GM12878 (cell line): Measurements from ENCODE around the gene GFI1. TPM values are rescaled to one million over a fixed set of nuclear protein-coding genes. Genes with fewer than 3 reads are reported as not detected.
"Not testable (repeated sequence)": the region's sequence is repeated elsewhere in the genome, so short reads cannot be mapped to it uniquely, and the experiment has no call there.

ENCODE experiments used
- ATAC-seq: fragments of 200-7000 bp; cut with Tn5 transposase; 3 replicates; pipeline ENCODE4 v1.9.1; 2020; ENCODE audit warnings: mild to moderate bottlenecking, moderate library complexity
- BruUV-seq: library from RNA; stranded (reverse); fragments of 400-500 nt; replicated peaks from 2 replicates; lab custom pipeline; 2021; lab: Mats Ljungman, UMichigan
- CTCF ChIA-PET: fragments of 300-600 bp; sonication (Branson Sonifier 250); formaldehyde crosslinking; extraction: SDS; loops from one replicate; lab custom pipeline; 2021; ENCODE audit warnings: inconsistent platforms; lab: Yijun Ruan, JAX
- POLR2A ChIA-PET: fragments of 350-600 bp; formaldehyde crosslinking; extraction: SDS; loops from one replicate; lab custom pipeline; 2021; ENCODE audit warnings: inconsistent platforms; lab: Charles Lee
- RAD21 ChIA-PET: fragments of 300-600 bp; sonication (Branson Sonifier 250); formaldehyde crosslinking; loops from one replicate; lab custom pipeline; 2023; ENCODE audit warnings: antibody characterized with exemption; ENCODE audit not compliant: unreplicated experiment; lab: Charles Lee
- SMC1A ChIA-PET: fragments of 300-600 bp; sonication (Branson Sonifier 250); formaldehyde crosslinking; loops from one replicate; lab custom pipeline; 2023; ENCODE audit not compliant: unreplicated experiment, uncharacterized antibody; lab: Charles Lee
- DNase-seq: peaks from one replicate; pipeline ENCODE4 v3.0.0-alpha.2; 2011; ENCODE audit warnings: low read depth, low spot score
- FAIRE-seq: peaks from 3 replicates; lab custom pipeline; 2011; peaks lifted over from hg19 to GRCh38; lab: Jason Lieb, UNC
- H2AFZ ChIP-seq: 2 replicates; pipeline ENCODE4 v1.6.0; 2011; ENCODE audit warnings: low read depth, low read length, control low read depth; ENCODE audit not compliant: control insufficient read depth
- H3K27ac ChIP-seq: 2 replicates; pipeline ENCODE4 v1.5.1; 2011; ENCODE audit warnings: control low read depth; ENCODE audit not compliant: control insufficient read depth, insufficient read depth
- H3K27me3 ChIP-seq, 2 experiments: replicated peaks in 1 of 2; 2 replicates each; pipeline versions ENCODE4 v1.6.0 to v1.6.1; 2011; ENCODE audit warnings: low read length in 1 of 2; ENCODE audit not compliant: control insufficient read depth in 2 of 2, insufficient read depth in 2 of 2
- H3K36me3 ChIP-seq, 2 experiments: 2 replicates each; pipeline ENCODE4 v1.5.1; 2011; ENCODE audit warnings: low read length in 1 of 2; ENCODE audit not compliant: control insufficient read depth in 2 of 2, insufficient read depth in 2 of 2
- H3K4me1 ChIP-seq: 2 replicates; pipeline ENCODE4 v1.6.1; 2011; ENCODE audit warnings: mild to moderate bottlenecking, low read length, moderate library complexity, mixed read lengths; ENCODE audit not compliant: control insufficient read depth, insufficient read depth
- H3K4me2 ChIP-seq: 2 replicates; pipeline ENCODE4 v1.6.0; 2011; ENCODE audit warnings: control low read depth; ENCODE audit not compliant: control insufficient read depth, insufficient read depth
- H3K4me3 ChIP-seq: fragments of 200-600 bp; sonication (generic); 2 replicates; pipeline ENCODE4 v1.5.1; 2016
- H3K79me2 ChIP-seq: 2 replicates; pipeline ENCODE4 v1.6.0; 2011; ENCODE audit warnings: low read length; ENCODE audit not compliant: control insufficient read depth, insufficient read depth
- H3K9ac ChIP-seq: 2 replicates; pipeline ENCODE4 v1.8.0; 2011; ENCODE audit warnings: low read length, control low read depth, mixed read lengths; ENCODE audit not compliant: control insufficient read depth, insufficient read depth
- H3K9me3 ChIP-seq: replicated peaks from 3 replicates; pipeline ENCODE4 v1.5.1; 2011; ENCODE audit warnings: mild to moderate bottlenecking, low read length; ENCODE audit not compliant: control insufficient read depth, insufficient read depth
- H4K20me1 ChIP-seq: 2 replicates; pipeline ENCODE4 v1.6.0; 2011; ENCODE audit not compliant: control insufficient read depth, insufficient read depth
- BRCA1 ChIP-seq: IDR thresholded peaks from 2 replicates; pipeline ENCODE4 v1.6.1; 2011; ENCODE audit warnings: low read depth, low read length, improper control_type of control experiment
- CREB1 ChIP-seq: IDR thresholded peaks from 2 replicates; pipeline ENCODE4 v1.6.1; 2012; ENCODE audit warnings: low read depth, mild to moderate bottlenecking, inconsistent platforms
- JUNB ChIP-seq: IDR thresholded peaks from 2 replicates; pipeline ENCODE4 v1.6.1; 2016; ENCODE audit warnings: antibody characterized with exemption, mild to moderate bottlenecking
- NFXL1 ChIP-seq: fragments of 450-650 bp; IDR thresholded peaks from 2 replicates; pipeline ENCODE4 v1.6.1; 2017; ENCODE audit warnings: antibody characterized with exemption, mild to moderate bottlenecking, borderline replicate concordance
- NR2C1 ChIP-seq: fragments of 450-650 bp; IDR thresholded peaks from 2 replicates; pipeline ENCODE4 v1.6.1; 2017; ENCODE audit warnings: antibody characterized with exemption, mild to moderate bottlenecking, moderate library complexity
- WGBS: methylation state at CpG from one replicate; pipeline ENCODE4 v1.1.6; 2016; ENCODE audit warnings: low lambda C conversion rate; ENCODE audit not compliant: insufficient replicate concordance, insufficient coverage; ENCODE audit errors: missing lambda C conversion rate; 5-methylcytosine and 5-hydroxymethylcytosine counted together
- in situ Hi-C: fragments of 300-500 bp; cut with MboI; formaldehyde crosslinking; loops from 9 replicates; pipeline ENCODE4 v1.14.3; 2018; ENCODE audit warnings: mixed read lengths
- intact Hi-C: fragments of 100-400 bp; cut with micrococcal nuclease; formaldehyde crosslinking; loops from one replicate; pipeline ENCODE4 v1.14.2; 2022; ENCODE audit not compliant: unreplicated experiment
- polyA plus RNA-seq, 11 experiments: library from polyadenylated mRNA; depleted of rRNA in 4 of 11; unstranded in 6 of 11; stranded (reverse) in 5 of 11; fragments of >200 nt; fragmentation: Nextera tagmentation in 4 of 11; fragmentation: Illumina TruSeq in 1 of 11; extraction: Ambion mirVana in 4 of 11; extraction: Trizol in 1 of 11; gene quantifications; 1 replicate in 1 of 11; 2 replicates in 10 of 11; pipeline versions ENCODE4 v1.2.1 to v1.2.3, GENCODE V29; 2011 to 2016; ENCODE audit warnings: inconsistent platforms in 2 of 11, missing spikeins in 2 of 11, low read depth in 1 of 11
- total RNA-seq, 4 experiments: library from RNA; depleted of rRNA in 3 of 4; stranded (reverse); fragments of >200 nt in 3 of 4; fragmentation: Illumina TruSeq in 1 of 4; extraction: Trizol in 1 of 4; gene quantifications; 2 replicates each; pipeline versions ENCODE4 v1.2.1 to v1.2.3, GENCODE V29; 2013 to 2021
- TF ChIP-seq, protein P1 (sequence below), 3 experiments: IDR thresholded peaks in 2 of 3; conservative IDR thresholded peaks in 1 of 3; 2 replicates each; pipeline ENCODE4 v1.5.1; 2011; ENCODE audit warnings: low read depth in 3 of 3, low read length in 3 of 3, mild to moderate bottlenecking in 3 of 3, control low read depth in 2 of 3, moderate library complexity in 2 of 3, inconsistent platforms in 1 of 3, mixed read lengths in 1 of 3; ENCODE audit not compliant: control insufficient read depth in 2 of 3, insufficient read depth in 1 of 3; ENCODE audit errors: extremely low read depth in 1 of 3
- TF ChIP-seq, protein P2 (sequence below): IDR thresholded peaks from 2 replicates; pipeline ENCODE4 v1.6.1; 2012; ENCODE audit warnings: low read length, inconsistent platforms
- TF ChIP-seq, protein P3 (sequence below): fragments of 450-650 bp; IDR thresholded peaks from 2 replicates; pipeline ENCODE4 v1.6.1; 2017; ENCODE audit warnings: antibody characterized with exemption, mild to moderate bottlenecking, moderate library complexity

Gene GFI1
- total and polyA plus RNA-seq, 10 of the 15 experiments (the other 5 are each of a cell fraction or from before 2014, with no cell fraction given), result 1.8 to 18.3 (median 7.4) TPM

DNA sequence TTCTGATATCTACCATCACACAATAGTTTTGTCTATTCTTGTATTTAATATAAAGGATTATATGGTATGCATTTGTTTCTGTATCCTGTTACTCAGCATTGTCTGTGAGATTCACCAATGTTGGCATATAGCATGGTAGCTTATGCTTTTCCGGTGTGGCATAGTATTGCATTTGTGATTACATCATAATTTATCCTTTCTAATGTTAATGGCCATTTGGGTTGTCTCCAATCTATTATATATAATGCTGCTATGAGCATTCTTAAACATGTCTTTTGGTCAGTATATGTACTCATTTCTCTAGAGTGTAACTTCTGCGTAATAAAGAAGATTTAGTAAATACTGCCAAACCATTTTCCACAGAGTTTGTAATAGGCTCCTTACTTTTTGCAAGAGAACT, 40.9 kb upstream of the GFI1 start (continued):
- TF ChIP-seq, protein P1, sequence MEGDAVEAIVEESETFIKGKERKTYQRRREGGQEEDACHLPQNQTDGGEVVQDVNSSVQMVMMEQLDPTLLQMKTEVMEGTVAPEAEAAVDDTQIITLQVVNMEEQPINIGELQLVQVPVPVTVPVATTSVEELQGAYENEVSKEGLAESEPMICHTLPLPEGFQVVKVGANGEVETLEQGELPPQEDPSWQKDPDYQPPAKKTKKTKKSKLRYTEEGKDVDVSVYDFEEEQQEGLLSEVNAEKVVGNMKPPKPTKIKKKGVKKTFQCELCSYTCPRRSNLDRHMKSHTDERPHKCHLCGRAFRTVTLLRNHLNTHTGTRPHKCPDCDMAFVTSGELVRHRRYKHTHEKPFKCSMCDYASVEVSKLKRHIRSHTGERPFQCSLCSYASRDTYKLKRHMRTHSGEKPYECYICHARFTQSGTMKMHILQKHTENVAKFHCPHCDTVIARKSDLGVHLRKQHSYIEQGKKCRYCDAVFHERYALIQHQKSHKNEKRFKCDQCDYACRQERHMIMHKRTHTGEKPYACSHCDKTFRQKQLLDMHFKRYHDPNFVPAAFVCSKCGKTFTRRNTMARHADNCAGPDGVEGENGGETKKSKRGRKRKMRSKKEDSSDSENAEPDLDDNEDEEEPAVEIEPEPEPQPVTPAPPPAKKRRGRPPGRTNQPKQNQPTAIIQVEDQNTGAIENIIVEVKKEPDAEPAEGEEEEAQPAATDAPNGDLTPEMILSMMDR (IDR thresholded peaks at IDR 0.05 in 2 of 3, conservative IDR thresholded peaks at IDR 0.05 in 1 of 3; ENCODE audit: control insufficient read depth in 2 of 3, extremely low read depth in 1 of 3, insufficient read depth in 1 of 3, low read depth in 3 of 3, low read length in 3 of 3), result no peak
- TF ChIP-seq JUNB, result no peak
- TF ChIP-seq, protein P2, sequence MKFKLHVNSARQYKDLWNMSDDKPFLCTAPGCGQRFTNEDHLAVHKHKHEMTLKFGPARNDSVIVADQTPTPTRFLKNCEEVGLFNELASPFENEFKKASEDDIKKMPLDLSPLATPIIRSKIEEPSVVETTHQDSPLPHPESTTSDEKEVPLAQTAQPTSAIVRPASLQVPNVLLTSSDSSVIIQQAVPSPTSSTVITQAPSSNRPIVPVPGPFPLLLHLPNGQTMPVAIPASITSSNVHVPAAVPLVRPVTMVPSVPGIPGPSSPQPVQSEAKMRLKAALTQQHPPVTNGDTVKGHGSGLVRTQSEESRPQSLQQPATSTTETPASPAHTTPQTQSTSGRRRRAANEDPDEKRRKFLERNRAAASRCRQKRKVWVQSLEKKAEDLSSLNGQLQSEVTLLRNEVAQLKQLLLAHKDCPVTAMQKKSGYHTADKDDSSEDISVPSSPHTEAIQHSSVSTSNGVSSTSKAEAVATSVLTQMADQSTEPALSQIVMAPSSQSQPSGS, result no peak
- no peak for TF ChIP-seq CREB1
- no peak for TF ChIP-seq NR2C1
- no peak for TF ChIP-seq BRCA1
- TF ChIP-seq, protein P3, sequence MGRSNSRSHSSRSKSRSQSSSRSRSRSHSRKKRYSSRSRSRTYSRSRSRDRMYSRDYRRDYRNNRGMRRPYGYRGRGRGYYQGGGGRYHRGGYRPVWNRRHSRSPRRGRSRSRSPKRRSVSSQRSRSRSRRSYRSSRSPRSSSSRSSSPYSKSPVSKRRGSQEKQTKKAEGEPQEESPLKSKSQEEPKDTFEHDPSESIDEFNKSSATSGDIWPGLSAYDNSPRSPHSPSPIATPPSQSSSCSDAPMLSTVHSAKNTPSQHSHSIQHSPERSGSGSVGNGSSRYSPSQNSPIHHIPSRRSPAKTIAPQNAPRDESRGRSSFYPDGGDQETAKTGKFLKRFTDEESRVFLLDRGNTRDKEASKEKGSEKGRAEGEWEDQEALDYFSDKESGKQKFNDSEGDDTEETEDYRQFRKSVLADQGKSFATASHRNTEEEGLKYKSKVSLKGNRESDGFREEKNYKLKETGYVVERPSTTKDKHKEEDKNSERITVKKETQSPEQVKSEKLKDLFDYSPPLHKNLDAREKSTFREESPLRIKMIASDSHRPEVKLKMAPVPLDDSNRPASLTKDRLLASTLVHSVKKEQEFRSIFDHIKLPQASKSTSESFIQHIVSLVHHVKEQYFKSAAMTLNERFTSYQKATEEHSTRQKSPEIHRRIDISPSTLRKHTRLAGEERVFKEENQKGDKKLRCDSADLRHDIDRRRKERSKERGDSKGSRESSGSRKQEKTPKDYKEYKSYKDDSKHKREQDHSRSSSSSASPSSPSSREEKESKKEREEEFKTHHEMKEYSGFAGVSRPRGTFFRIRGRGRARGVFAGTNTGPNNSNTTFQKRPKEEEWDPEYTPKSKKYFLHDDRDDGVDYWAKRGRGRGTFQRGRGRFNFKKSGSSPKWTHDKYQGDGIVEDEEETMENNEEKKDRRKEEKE, result no peak
- TF ChIP-seq NFXL1, result no peak

DNA sequence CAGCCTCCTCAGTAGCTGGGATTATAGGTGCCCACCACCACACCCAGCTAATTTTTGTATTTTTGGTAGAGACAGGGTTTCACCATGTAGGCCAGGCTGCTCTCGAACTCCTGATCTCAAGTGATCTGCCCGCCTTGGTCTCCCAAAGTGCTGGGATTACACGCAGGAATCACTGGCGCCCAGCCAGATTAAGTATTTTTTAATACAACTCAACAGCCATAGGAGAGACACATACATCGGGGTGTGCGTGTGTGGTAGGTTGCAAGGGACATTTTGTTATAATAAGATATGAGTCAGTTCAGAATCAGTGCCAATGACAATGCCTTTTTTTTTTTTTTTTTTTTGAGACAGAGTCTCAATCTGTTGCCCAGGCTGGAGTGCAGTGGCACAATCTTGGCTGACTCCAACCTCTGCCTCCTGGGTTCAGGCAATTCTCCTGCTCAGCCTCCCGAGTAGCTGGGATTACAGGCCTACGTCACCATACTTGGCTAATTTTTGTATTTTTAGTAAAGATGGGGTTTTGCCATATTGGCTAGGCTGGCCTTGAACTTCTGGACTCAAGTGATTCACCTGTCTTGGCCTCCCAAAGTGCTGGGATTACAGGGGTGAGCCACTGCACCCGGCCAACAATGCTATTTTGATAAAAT, 38.3 kb upstream of the GFI1 start:
- WGBS, result 99% methylated on average over 9 of the region's 9 CpGs
- H3K36me3 ChIP-seq, H3K27me3 ChIP-seq, H3K4me3 ChIP-seq, H4K20me1 ChIP-seq, H3K27ac ChIP-seq, in situ Hi-C loops, H3K4me2 ChIP-seq, H3K9ac ChIP-seq, H2AFZ ChIP-seq, ATAC-seq, FAIRE-seq, BruUV-seq, intact Hi-C loops, H3K9me3 ChIP-seq, H3K4me1 ChIP-seq, H3K79me2 ChIP-seq, DNase-seq: not testable (repeated sequence)
- ChIA-PET POLR2A (interaction anchor here (0.6 to 1.7 kb wide), 5 partner anchors 10 to 251 kb away, joined by 3 to 4 read pairs (median 4); no protein-coding TSS in a partner anchor), SMC1A (interaction anchor here (1.3 to 3.2 kb wide), 3 partner anchors 12 to 21 kb away, joined by 6 to 18 read pairs (median 6); no protein-coding TSS in a partner anchor), CTCF (interaction anchor here (1.5 kb wide), 1 partner anchor 65 kb away, joined by 3 read pairs; no protein-coding TSS in a partner anchor), RAD21 (interaction anchor here (1.7 kb wide), 1 partner anchor 40 kb away, joined by 3 read pairs; no protein-coding TSS in a partner anchor)
